Measurements from ENCODE around the gene SLC35F3.

Gene SLC35F3

GRCh38 chr1:233916706-233917105 lies 12.2 kb downstream of the SLC35F3 start:
- peaks cover 98% of the 10 kb centered on the region for H3K27me3 ChIP-seq (ENCODE audit: insufficient read depth, low read depth, severe bottlenecking)
- TF ChIP-seq CTCF (IDR thresholded peaks at IDR 0.05; ENCODE audit: low read depth, low read length), result no peak
- no peaks in the 10 kb centered on the region for H3K36me3 ChIP-seq
- no peak overlapping the region for H3K27ac ChIP-seq
- DNase-seq, result no peak
- no peak overlapping the region for H3K4me3 ChIP-seq (ENCODE audit: low read depth, low read length)
- H3K9me3 ChIP-seq (ENCODE audit: severe bottlenecking), result peaks cover 3% of the 10 kb centered on the region

GRCh38 chr1:233919786-233920185 lies 15.3 kb downstream of the SLC35F3 start:
- H3K9me3 ChIP-seq (ENCODE audit: severe bottlenecking), result peaks cover 6% of the 10 kb centered on the region
- DNase-seq, result no peak
- peaks cover 70% of the 10 kb centered on the region for H3K27me3 ChIP-seq (ENCODE audit: insufficient read depth, low read depth, severe bottlenecking)
- no peaks in the 10 kb centered on the region for H3K36me3 ChIP-seq
- H3K4me3 ChIP-seq (ENCODE audit: low read depth, low read length), result no peak overlapping the region
- TF ChIP-seq CTCF (IDR thresholded peaks at IDR 0.05; ENCODE audit: low read depth, low read length), result no peak
- H3K27ac ChIP-seq, result no peak overlapping the region

GRCh38 chr1:233928123-233928522 lies 23.6 kb downstream of the SLC35F3 start:
- no peak for TF ChIP-seq CTCF (IDR thresholded peaks at IDR 0.05; ENCODE audit: low read depth, low read length)

GRCh38 chr1:233933339-233933738 lies 28.9 kb downstream of the SLC35F3 start:
- peaks cover 2% of the 10 kb centered on the region for H3K9me3 ChIP-seq (ENCODE audit: severe bottlenecking)
- no peak for DNase-seq
- H3K27ac ChIP-seq, result no peak overlapping the region
- TF ChIP-seq CTCF (IDR thresholded peaks at IDR 0.05; ENCODE audit: low read depth, low read length), result no peak
- no peaks in the 10 kb centered on the region for H3K36me3 ChIP-seq
- H3K27me3 ChIP-seq (ENCODE audit: insufficient read depth, low read depth, severe bottlenecking), result peaks cover 92% of the 10 kb centered on the region
- H3K4me3 ChIP-seq (ENCODE audit: low read depth, low read length), result no peak overlapping the region

More at GRCh38 chr1:233928123-233928522, 23.6 kb downstream of the SLC35F3 start:
- no peak overlapping the region for H3K4me3 ChIP-seq (ENCODE audit: low read depth, low read length)
- peaks cover 5% of the 10 kb centered on the region for H3K9me3 ChIP-seq (ENCODE audit: severe bottlenecking)
- peaks cover 70% of the 10 kb centered on the region for H3K27me3 ChIP-seq (ENCODE audit: insufficient read depth, low read depth, severe bottlenecking)
- no peak for DNase-seq
- H3K27ac ChIP-seq, result no peak overlapping the region
- H3K36me3 ChIP-seq, result no peaks in the 10 kb centered on the region

- TF ChIP-seq CTCF (IDR thresholded peaks at IDR 0.05; ENCODE audit: low read depth, low read length), result no peak
- Histone ChIP-seq H3K4me3 (ENCODE audit: low read depth, low read length) (no peak overlapping the region), H3K9me3 (ENCODE audit: severe bottlenecking) (peaks cover 2% of the 10 kb centered on the region), H3K27me3 (ENCODE audit: insufficient read depth, low read depth, severe bottlenecking) (peaks cover 93% of the 10 kb centered on the region), H3K27ac (no peak overlapping the region), H3K36me3 (no peaks in the 10 kb centered on the region)
- no peak for DNase-seq
These were observed 30.9 kb downstream of the SLC35F3 start for GRCh38 chr1:233935297-233935868.

GRCh38 chr1:233936422-233936821 lies 31.9 kb downstream of the SLC35F3 start:
- H3K4me3 ChIP-seq (ENCODE audit: low read depth, low read length), result no peak overlapping the region
- no peak overlapping the region for H3K27ac ChIP-seq
- H3K36me3 ChIP-seq, result no peaks in the 10 kb centered on the region
- no peak for DNase-seq
- H3K27me3 ChIP-seq (ENCODE audit: insufficient read depth, low read depth, severe bottlenecking), result peaks cover 93% of the 10 kb centered on the region
- no peak for TF ChIP-seq CTCF (IDR thresholded peaks at IDR 0.05; ENCODE audit: low read depth, low read length)
- H3K9me3 ChIP-seq (ENCODE audit: severe bottlenecking), result peaks cover 2% of the 10 kb centered on the region

Data from WERI-Rb-1 (cell line).